ENCODE data around the gene MED15. TPM values are rescaled to one million over a fixed set of nuclear protein-coding genes. Genes with fewer than 3 reads are reported as not detected.

MED15 gene
- total RNA-seq, 5 donors from 2014 or later (not counting 1 experiment from before 2014, with no cell fraction given), result 214 to 317 (median 262) TPM

DNA sequence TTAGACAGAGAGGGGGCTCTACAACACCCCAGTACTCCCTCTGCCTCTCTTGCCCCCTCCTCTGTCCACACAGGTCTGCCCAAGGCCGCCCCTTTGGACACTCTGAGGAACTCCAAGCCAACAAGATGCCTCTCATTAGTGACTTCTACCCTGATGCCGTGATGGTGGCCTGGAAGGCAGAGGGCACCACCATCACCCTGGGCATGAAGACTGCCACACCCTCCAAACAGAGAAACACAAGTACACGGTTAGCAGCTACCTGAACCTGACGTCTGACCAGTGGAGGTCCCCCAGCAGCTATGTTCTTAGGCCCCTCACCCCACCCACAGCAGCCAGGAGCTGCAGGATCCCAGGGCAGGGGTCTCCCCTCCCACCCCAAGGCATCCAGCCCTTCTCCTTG lies 125.1 kb downstream of the MED15 start:
- H3K4me3 ChIP-seq (ENCODE audit: control insufficient read depth in 1 of 2, extremely low read depth in 1 of 2, low read length in 1 of 2), result no peak overlapping the region
- no peaks in the 10 kb centered on the region for H3K9me3 Mint-ChIP-seq
- peaks cover 0 to 8% of the 10 kb centered on the region in 2 donors for H3K27me3 Mint-ChIP-seq
- H3K27ac Mint-ChIP-seq, result no peak overlapping the region
- no peaks in the 10 kb centered on the region for H3K9me3 ChIP-seq
- DNase-seq, result no peak
- H3K27ac ChIP-seq (ENCODE audit: low read length), result no peak overlapping the region
- no peaks in the 10 kb centered on the region for H3K4me1 Mint-ChIP-seq
- H3K4me1 ChIP-seq (ENCODE audit: control insufficient read depth in 1 of 2, extremely low read depth in 1 of 2, insufficient read depth in 2 of 2, low read length in 2 of 2), result no peaks in the 10 kb centered on the region
- no peak for ATAC-seq (replicated peaks in 1 of 4)
- ChIA-PET POLR2A (no interaction called here), CTCF (no interaction called here)
- H3K27me3 ChIP-seq (replicated peaks in 1 of 2; ENCODE audit: control insufficient read depth in 2 of 2, extremely low read depth in 1 of 2, insufficient read depth in 2 of 2, low read length in 1 of 2), result peaks cover 0 to 53% of the 10 kb centered on the region in 2 experiments
- no peak overlapping the region for H3K4me3 Mint-ChIP-seq
- no peaks in the 10 kb centered on the region for H3K36me3 ChIP-seq (ENCODE audit: control insufficient read depth in 2 of 2, extremely low read depth in 1 of 2, insufficient read depth in 1 of 2, low read length in 1 of 2)
- no peaks in the 10 kb centered on the region for H3K36me3 Mint-ChIP-seq
- WGBS (ENCODE audit: insufficient coverage), result 69% methylated on average over 4 of the region's 4 CpGs

DNA sequence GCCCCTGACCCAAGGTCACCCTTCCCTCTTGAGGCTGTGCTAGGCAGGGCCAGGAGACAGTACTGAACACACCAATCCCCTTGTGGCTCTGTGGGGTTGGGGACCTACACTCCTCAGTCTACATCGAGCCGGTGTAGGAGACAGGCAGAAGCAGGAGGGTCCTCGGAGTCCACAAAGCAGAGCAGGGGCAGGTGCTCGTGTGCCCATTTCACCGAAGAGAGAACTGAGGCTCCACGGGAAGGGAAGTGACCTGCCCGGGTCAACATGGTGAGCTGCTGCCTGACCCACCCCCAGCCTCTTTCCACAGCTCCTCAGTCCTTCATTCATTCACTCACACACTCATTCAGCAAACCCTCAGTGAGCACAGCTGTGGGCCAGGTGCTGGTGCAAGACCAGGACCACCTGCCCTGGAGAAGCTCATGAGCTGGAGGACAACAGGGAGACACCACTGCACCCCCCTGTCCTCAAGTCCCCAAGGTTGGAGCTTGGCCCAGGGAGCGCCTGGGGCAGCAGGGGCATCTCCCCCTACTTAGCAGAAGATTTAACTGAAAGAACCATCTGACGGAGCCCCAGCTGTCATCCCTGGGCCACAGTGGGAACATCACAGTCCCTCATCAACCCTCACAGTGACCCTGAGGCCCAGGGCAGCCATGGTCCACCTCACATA lies 127.3 kb downstream of the MED15 start:
- no peak for DNase-seq
- H3K9me3 ChIP-seq, result peaks cover under 1% of the 10 kb centered on the region
- CTCF ChIA-PET, result no interaction called here
- peaks cover 0 to under 1% (median under 1%) of the 10 kb centered on the region in 3 donors for H3K9me3 Mint-ChIP-seq
- H3K27ac Mint-ChIP-seq, result no peak overlapping the region
- peaks cover 0 to 57% of the 10 kb centered on the region in 2 experiments for H3K27me3 ChIP-seq (replicated peaks in 1 of 2; ENCODE audit: control insufficient read depth in 2 of 2, extremely low read depth in 1 of 2, insufficient read depth in 2 of 2, low read length in 1 of 2)
- H3K4me3 Mint-ChIP-seq, result no peak overlapping the region
- no peaks in the 10 kb centered on the region for H3K36me3 ChIP-seq (ENCODE audit: control insufficient read depth in 2 of 2, extremely low read depth in 1 of 2, insufficient read depth in 1 of 2, low read length in 1 of 2)
- H3K36me3 Mint-ChIP-seq, result no peaks in the 10 kb centered on the region
- H3K27ac ChIP-seq (ENCODE audit: low read length), result no peak overlapping the region
- no peaks in the 10 kb centered on the region for H3K4me1 ChIP-seq (ENCODE audit: control insufficient read depth in 1 of 2, extremely low read depth in 1 of 2, insufficient read depth in 2 of 2, low read length in 2 of 2)
- POLR2A ChIA-PET, result no interaction called here
- no peak overlapping the region for H3K4me3 ChIP-seq (ENCODE audit: control insufficient read depth in 1 of 2, extremely low read depth in 1 of 2, low read length in 1 of 2)
- H3K27me3 Mint-ChIP-seq, result peaks cover 4 to 8% of the 10 kb centered on the region in 2 donors
- ATAC-seq (replicated peaks in 1 of 4), result no peak
- 92% methylated on average over 8 of the region's 9 CpGs for WGBS (ENCODE audit: insufficient coverage)
- H3K4me1 Mint-ChIP-seq, result no peaks in the 10 kb centered on the region

DNA sequence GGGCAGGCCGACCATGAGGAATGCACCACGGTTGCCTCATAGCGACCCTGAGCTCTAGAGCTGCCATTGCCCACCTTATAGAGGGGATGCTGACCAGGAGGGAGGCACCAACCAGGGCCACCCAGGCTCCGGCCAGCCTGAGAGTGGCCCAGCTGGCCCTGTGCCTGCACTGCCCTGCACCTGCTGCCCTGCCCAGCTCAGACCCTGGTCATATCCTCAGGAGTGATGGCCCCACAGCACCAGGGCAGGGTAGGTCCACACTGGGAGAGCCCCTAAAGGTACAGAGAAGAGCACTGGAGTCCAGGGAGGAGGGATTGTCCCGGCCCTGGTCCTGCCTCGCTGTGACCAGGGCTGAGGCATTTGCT lies 127.8 kb downstream of the MED15 start:
- DNase-seq (no peak), ATAC-seq (replicated peaks in 1 of 4) (no peak)
- H3K4me3 ChIP-seq (ENCODE audit: control insufficient read depth in 1 of 2, extremely low read depth in 1 of 2, low read length in 1 of 2), result no peak overlapping the region
- peaks cover 0 to 4% (median 3%) of the 10 kb centered on the region in 3 donors for H3K9me3 Mint-ChIP-seq
- H3K4me1 Mint-ChIP-seq, result no peaks in the 10 kb centered on the region
- H3K27ac ChIP-seq (ENCODE audit: low read length), result no peak overlapping the region
- no peaks in the 10 kb centered on the region for H3K4me1 ChIP-seq (ENCODE audit: control insufficient read depth in 1 of 2, extremely low read depth in 1 of 2, insufficient read depth in 2 of 2, low read length in 2 of 2)
- H3K27ac Mint-ChIP-seq, result no peak overlapping the region
- H3K27me3 Mint-ChIP-seq, result peaks cover 4 to 8% of the 10 kb centered on the region in 2 donors
- H3K4me3 Mint-ChIP-seq, result no peak overlapping the region
- H3K9me3 ChIP-seq, result peaks cover 2% of the 10 kb centered on the region
- no peaks in the 10 kb centered on the region for H3K36me3 ChIP-seq (ENCODE audit: control insufficient read depth in 2 of 2, extremely low read depth in 1 of 2, insufficient read depth in 1 of 2, low read length in 1 of 2)
- ChIA-PET CTCF (no interaction called here), POLR2A (no interaction called here)
- 79% methylated on average over 4 of the region's 6 CpGs for WGBS (ENCODE audit: insufficient coverage)
- H3K27me3 ChIP-seq (replicated peaks in 1 of 2; ENCODE audit: control insufficient read depth in 2 of 2, extremely low read depth in 1 of 2, insufficient read depth in 2 of 2, low read length in 1 of 2), result peaks cover 0 to 57% of the 10 kb centered on the region in 2 experiments
- H3K36me3 Mint-ChIP-seq, result no peaks in the 10 kb centered on the region

- peaks cover 0 to 4% (median 3%) of the 10 kb centered on the region in 3 donors for H3K9me3 Mint-ChIP-seq
- H3K4me1 Mint-ChIP-seq, result no peaks in the 10 kb centered on the region
- peaks cover 4 to 8% of the 10 kb centered on the region in 2 donors for H3K27me3 Mint-ChIP-seq
- POLR2A ChIA-PET, result no interaction called here
- 83% methylated on average over 16 of the region's 16 CpGs for WGBS (ENCODE audit: insufficient coverage)
- Histone ChIP-seq H3K4me3 (ENCODE audit: control insufficient read depth in 1 of 2, extremely low read depth in 1 of 2, low read length in 1 of 2) (no peak overlapping the region), H3K27me3 (replicated peaks in 1 of 2; ENCODE audit: control insufficient read depth in 2 of 2, extremely low read depth in 1 of 2, insufficient read depth in 2 of 2, low read length in 1 of 2) (peaks cover 0 to 58% of the 10 kb centered on the region in 2 experiments), H3K4me1 (ENCODE audit: control insufficient read depth in 1 of 2, extremely low read depth in 1 of 2, insufficient read depth in 2 of 2, low read length in 2 of 2) (no peaks in the 10 kb centered on the region), H3K36me3 (ENCODE audit: control insufficient read depth in 2 of 2, extremely low read depth in 1 of 2, insufficient read depth in 1 of 2, low read length in 1 of 2) (no peaks in the 10 kb centered on the region), H3K27ac (ENCODE audit: low read length) (no peak overlapping the region), H3K9me3 (peaks cover 2% of the 10 kb centered on the region)
- CTCF ChIA-PET, result no interaction called here
- H3K27ac Mint-ChIP-seq, result no peak overlapping the region
- no peak for ATAC-seq (replicated peaks in 1 of 4)
- no peaks in the 10 kb centered on the region for H3K36me3 Mint-ChIP-seq
- no peak for DNase-seq
- no peak overlapping the region for H3K4me3 Mint-ChIP-seq
These were observed 128.8 kb downstream of the MED15 start for GRCh38 chr22:20636075-20636812.

GRCh38 chr22:20636945-20637344 lies 129.5 kb downstream of the MED15 start:
- POLR2A ChIA-PET, result no interaction called here
- H3K27ac ChIP-seq (ENCODE audit: low read length), result no peak overlapping the region
- peaks cover 4 to 8% of the 10 kb centered on the region in 2 donors for H3K27me3 Mint-ChIP-seq
- no peaks in the 10 kb centered on the region for H3K4me1 ChIP-seq (ENCODE audit: control insufficient read depth in 1 of 2, extremely low read depth in 1 of 2, insufficient read depth in 2 of 2, low read length in 2 of 2)
- no peak overlapping the region for H3K27ac Mint-ChIP-seq
- peaks cover 2% of the 10 kb centered on the region for H3K9me3 ChIP-seq
- peaks cover 0 to 4% (median 3%) of the 10 kb centered on the region in 3 donors for H3K9me3 Mint-ChIP-seq
- no peak overlapping the region for H3K4me3 ChIP-seq (ENCODE audit: control insufficient read depth in 1 of 2, extremely low read depth in 1 of 2, low read length in 1 of 2)
- no peak overlapping the region for H3K4me3 Mint-ChIP-seq
- no peak for DNase-seq
- H3K27me3 ChIP-seq (replicated peaks in 1 of 2; ENCODE audit: control insufficient read depth in 2 of 2, extremely low read depth in 1 of 2, insufficient read depth in 2 of 2, low read length in 1 of 2), result peaks cover 0 to 51% of the 10 kb centered on the region in 2 experiments
- WGBS (ENCODE audit: insufficient coverage), result 64% methylated on average over 1 of the region's 2 CpGs
- no peak for ATAC-seq (replicated peaks in 1 of 4)
- no peaks in the 10 kb centered on the region for H3K36me3 Mint-ChIP-seq
- no peaks in the 10 kb centered on the region for H3K36me3 ChIP-seq (ENCODE audit: control insufficient read depth in 2 of 2, extremely low read depth in 1 of 2, insufficient read depth in 1 of 2, low read length in 1 of 2)
- no peaks in the 10 kb centered on the region for H3K4me1 Mint-ChIP-seq
- CTCF ChIA-PET, result interaction anchor here in 1 of 2 donors (0.5 kb wide), 1 partner anchor 15 kb away, joined by 5 read pairs; no protein-coding TSS in a partner anchor
